ENCODE measurements around the gene NHEJ1.

DNA sequence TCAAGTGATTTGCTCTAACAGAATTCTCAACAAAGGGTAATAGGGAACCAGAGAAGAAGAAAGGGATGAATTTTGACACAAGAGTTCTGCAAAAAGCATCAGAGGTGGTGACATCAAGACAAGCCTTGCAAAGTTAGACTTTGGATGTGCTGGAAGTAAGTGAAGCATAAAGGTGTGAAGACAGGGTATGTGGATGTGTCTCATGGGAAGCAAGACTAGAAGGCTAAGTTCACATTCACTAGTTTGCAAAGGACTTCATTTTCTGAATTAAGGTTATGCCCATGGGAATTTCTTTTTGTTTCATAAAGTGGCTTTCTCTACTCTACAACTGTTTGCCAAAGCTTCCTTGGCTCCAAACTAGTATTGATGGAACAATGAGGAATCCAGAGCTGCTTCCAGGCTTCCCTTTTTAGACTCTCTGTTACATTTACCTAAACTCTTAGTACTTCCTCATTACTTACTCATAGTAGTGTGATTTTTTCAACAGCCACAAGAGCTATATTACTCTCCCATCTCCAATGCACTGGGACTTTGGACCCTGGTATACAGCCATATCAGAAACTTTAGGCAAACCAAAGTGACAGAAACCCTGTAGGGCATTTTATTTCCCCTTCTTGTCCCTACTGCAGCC, 78.8 kb downstream of the NHEJ1 start:
- TF ChIP-seq, protein P1, sequence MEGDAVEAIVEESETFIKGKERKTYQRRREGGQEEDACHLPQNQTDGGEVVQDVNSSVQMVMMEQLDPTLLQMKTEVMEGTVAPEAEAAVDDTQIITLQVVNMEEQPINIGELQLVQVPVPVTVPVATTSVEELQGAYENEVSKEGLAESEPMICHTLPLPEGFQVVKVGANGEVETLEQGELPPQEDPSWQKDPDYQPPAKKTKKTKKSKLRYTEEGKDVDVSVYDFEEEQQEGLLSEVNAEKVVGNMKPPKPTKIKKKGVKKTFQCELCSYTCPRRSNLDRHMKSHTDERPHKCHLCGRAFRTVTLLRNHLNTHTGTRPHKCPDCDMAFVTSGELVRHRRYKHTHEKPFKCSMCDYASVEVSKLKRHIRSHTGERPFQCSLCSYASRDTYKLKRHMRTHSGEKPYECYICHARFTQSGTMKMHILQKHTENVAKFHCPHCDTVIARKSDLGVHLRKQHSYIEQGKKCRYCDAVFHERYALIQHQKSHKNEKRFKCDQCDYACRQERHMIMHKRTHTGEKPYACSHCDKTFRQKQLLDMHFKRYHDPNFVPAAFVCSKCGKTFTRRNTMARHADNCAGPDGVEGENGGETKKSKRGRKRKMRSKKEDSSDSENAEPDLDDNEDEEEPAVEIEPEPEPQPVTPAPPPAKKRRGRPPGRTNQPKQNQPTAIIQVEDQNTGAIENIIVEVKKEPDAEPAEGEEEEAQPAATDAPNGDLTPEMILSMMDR (IDR thresholded peaks at IDR 0.05) = no peak
- TF ChIP-seq POLR2A (IDR thresholded peaks at IDR 0.05) = no peak

Measured in ovary (tissue), 3 donors.